Renal cortical epithelial cell (primary cell): ENCODE results near the gene FAM117B. TPM values are rescaled to one million over a fixed set of nuclear protein-coding genes. Genes with fewer than 3 reads are reported as not detected.

Experiments
- DNase-seq: peaks from one replicate; pipeline ENCODE4 v3.0.0-alpha.2; 2011; ENCODE audit warnings: low read depth
- total RNA-seq: library from RNA; depleted of rRNA; stranded (reverse); fragments of >200 nt; gene quantifications from 2 replicates; pipeline ENCODE4 v1.2.3, GENCODE V29; 2014

The FAM117B gene
- total RNA-seq, 1 donor from 2014 or later, result 11.1 TPM

GRCh38 chr2:202813387-202813786, 178.6 kb downstream of the FAM117B start:
- no peak for DNase-seq

- no peak for DNase-seq
Observed at GRCh38 chr2:202814226-202814625, 179.5 kb downstream of the FAM117B start.

GRCh38 chr2:202815548-202816360, 181.0 kb downstream of the FAM117B start:
- peak; percentile 6 for DNase-seq

GRCh38 chr2:202817771-202818170, 183.0 kb downstream of the FAM117B start:
- DNase-seq, result no peak

- DNase-seq, result no peak
Observed at GRCh38 chr2:202818321-202818720, 183.6 kb downstream of the FAM117B start.

Other genes with a start within 250 kb of the FAM117B start
- 3.3 and 6.5 TPM in 2 replicates for gene ICA1L, start 236.8 kb downstream of the FAM117B start, total RNA-seq